Smooth muscle cell of the brain vasculature (primary cell): ENCODE results near the gene ODAD3.

Experiments
- DNase-seq: peaks from one replicate; pipeline ENCODE4 v3.0.0-alpha.2; 2012; ENCODE audit warnings: low read depth, low spot score

The ODAD3 gene

GRCh38 chr19:11377237-11377636, 57.7 kb downstream of the ODAD3 start:
- DNase-seq, result no peak

- no peak for DNase-seq
These were observed 59.6 kb downstream of the ODAD3 start for GRCh38 chr19:11375143-11375948.

- DNase-seq, result peak; percentile 98
These were observed 60.3 kb downstream of the ODAD3 start, which contains the start of gene SWSAP1 for GRCh38 chr19:11374433-11375142. SWSAP1 (plus strand) TSS chr19:11374666; CDS start chr19:11374681, 15 bp downstream.

GRCh38 chr19:11373885-11374432, 61.0 kb downstream of the ODAD3 start:
- DNase-seq, result no peak

- no peak for DNase-seq
These were observed 61.6 kb downstream of the ODAD3 start for GRCh38 chr19:11373166-11373884.

- no peak for DNase-seq
These were observed 64.2 kb downstream of the ODAD3 start for GRCh38 chr19:11370744-11371143.
